GDM1 (cell line): Measurements from ENCODE around the gene MORC1.

Experiments
- DNase-seq: peaks from one replicate; lab custom pipeline; 2025; lab: John Stamatoyannopoulos, UW

Gene MORC1

GRCh38 chr3:108940166-108940565 lies 177.8 kb downstream of the MORC1 start:
- no peak for DNase-seq

- DNase-seq: no peak
These were observed 180.8 kb downstream of the MORC1 start for GRCh38 chr3:108936924-108937689.

GRCh38 chr3:108931035-108931434 lies 186.9 kb downstream of the MORC1 start:
- DNase-seq: no peak

GRCh38 chr3:108918866-108919265 lies 199.1 kb downstream of the MORC1 start:
- no peak for DNase-seq

DNA sequence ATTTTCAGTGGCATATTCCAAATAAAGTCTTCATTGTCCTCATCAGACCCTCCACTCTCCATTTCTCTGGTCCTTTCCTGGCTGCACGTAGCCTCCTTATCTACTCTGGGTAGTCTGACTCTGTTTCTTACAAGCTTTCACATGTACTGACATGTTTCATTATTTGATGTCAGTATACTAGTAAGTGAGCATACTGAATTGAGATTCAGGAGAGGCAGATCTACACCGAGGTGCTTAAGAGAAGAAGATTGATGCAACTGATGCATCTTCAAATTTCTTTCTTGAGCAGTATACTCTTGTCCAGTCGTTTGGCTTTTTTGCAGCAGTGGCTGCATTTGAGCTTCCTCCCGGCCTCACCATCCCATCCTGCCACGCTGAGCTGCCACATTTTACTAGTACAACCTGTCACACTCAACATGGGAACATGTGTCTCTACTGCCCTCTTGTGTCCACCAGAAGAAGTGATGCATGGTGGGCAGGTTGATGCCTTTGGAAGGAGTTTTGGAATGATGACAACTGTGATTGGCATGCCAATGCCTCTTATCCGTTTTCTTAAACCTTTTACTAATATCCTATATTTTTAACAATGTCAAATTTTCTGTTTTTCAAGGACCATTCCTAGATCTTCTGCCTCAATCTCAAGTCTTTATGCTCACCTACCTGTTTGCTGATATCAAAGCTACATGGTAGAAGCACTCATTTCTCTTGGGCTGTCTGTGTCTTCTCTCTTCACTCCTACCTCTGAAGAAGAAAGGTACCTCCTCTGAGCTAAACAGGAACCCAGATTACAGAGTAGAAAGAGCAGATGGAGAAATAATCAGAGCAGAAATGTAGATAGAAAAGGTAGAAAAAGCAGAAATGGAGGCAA lies 202.9 kb downstream of the MORC1 start:
- peak; percentile 47 for DNase-seq

- DNase-seq: no peak
These were observed 208.1 kb downstream of the MORC1 start for GRCh38 chr3:108909799-108910198.
